Measurements from ENCODE around the gene ADGRE1. TPM values are rescaled to one million over a fixed set of nuclear protein-coding genes. Genes with fewer than 3 reads are reported as not detected.

Gene ADGRE1
- polyA plus RNA-seq, 1 experiment = not detected

DNA sequence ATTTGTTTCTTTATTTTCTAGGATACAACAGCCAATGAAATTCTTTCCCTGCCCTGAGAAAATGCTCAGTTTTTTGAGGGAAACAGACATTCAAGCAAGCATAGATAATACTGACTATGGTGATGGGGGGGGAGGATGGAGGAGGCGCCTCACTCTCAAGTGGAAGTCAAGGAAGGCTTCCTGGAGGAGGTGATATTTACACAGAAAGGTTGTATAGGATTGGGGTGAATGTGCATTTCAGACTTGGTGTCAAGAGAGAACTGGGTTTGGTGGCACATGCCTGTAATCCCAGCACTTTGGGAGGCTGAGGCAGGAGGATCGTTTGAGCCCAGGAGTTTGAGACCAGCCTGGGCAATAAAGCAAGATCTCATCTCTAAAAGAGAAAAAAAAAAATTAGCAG is 12.2 kb upstream of the ADGRE1 start:
- ChIA-PET POLR2A (no interaction called here), CTCF (no interaction called here)
- TF ChIP-seq, protein P1, sequence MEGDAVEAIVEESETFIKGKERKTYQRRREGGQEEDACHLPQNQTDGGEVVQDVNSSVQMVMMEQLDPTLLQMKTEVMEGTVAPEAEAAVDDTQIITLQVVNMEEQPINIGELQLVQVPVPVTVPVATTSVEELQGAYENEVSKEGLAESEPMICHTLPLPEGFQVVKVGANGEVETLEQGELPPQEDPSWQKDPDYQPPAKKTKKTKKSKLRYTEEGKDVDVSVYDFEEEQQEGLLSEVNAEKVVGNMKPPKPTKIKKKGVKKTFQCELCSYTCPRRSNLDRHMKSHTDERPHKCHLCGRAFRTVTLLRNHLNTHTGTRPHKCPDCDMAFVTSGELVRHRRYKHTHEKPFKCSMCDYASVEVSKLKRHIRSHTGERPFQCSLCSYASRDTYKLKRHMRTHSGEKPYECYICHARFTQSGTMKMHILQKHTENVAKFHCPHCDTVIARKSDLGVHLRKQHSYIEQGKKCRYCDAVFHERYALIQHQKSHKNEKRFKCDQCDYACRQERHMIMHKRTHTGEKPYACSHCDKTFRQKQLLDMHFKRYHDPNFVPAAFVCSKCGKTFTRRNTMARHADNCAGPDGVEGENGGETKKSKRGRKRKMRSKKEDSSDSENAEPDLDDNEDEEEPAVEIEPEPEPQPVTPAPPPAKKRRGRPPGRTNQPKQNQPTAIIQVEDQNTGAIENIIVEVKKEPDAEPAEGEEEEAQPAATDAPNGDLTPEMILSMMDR (IDR thresholded peaks at IDR 0.05; ENCODE audit: insufficient read depth, low read depth, low read length) = no peak
- Histone ChIP-seq H3K4me3 (ENCODE audit: low read depth, low read length) (no peak overlapping the region), H3K36me3 (ENCODE audit: control insufficient read depth, insufficient read depth, low read length) (no peaks in the 10 kb centered on the region), H3K27me3 (ENCODE audit: control insufficient read depth, insufficient read depth, low read length) (no peaks in the 10 kb centered on the region)
- no peak for DNase-seq (ENCODE audit: low read depth)

DNA sequence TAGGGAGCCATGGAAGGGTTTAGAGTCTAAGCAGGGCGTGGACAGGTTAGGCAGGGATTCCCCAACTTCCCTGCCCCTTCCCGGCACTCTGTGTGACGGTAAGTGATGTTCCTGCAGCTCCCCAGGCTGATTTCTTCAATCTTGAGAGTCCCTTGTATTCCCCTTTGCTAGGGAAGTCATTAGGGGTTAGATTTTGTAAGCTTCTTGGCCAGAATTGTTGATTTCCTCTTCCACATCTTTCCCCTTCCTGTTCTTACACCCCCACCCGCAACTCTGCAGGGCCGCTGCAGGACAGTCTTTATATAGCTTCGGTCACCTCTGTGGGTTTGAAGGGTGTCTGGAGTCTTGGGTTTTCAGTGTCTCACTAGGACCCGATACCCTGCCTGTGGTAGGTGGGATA is 10.6 kb upstream of the ADGRE1 start:
- ChIA-PET POLR2A (no interaction called here), CTCF (interaction anchor here (1.2 kb wide), 1 partner anchor 10 kb away, joined by 3 read pairs; no protein-coding TSS in a partner anchor)
- Histone ChIP-seq H3K36me3 (ENCODE audit: control insufficient read depth, insufficient read depth, low read length) (no peaks in the 10 kb centered on the region), H3K27me3 (ENCODE audit: control insufficient read depth, insufficient read depth, low read length) (no peaks in the 10 kb centered on the region), H3K4me3 (ENCODE audit: low read depth, low read length) (no peak overlapping the region)
- TF ChIP-seq, protein P1 (IDR thresholded peaks at IDR 0.05; ENCODE audit: insufficient read depth, low read depth, low read length) = no peak
- no peak for DNase-seq (ENCODE audit: low read depth)

DNA sequence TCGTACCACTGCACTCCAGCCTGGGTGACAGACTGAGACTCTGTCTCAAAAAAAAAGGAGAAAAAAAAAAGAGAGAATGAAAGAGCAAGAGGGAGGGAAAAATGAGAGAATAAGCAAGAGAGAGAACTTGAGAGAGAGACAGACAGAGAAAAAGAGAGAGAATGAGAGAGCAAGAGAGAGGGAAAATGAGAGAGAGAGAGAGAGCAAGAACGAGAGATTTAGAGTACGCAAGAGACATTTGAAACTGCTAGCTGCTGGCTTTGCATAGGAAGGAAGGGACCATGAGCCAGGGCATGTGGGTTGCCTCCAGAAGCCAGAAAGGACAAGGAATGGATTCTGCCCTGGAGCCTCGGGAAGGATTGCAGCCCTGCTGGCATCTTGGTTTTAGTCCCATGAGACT is 9.6 kb upstream of the ADGRE1 start:
- no peak overlapping the region for H3K4me3 ChIP-seq (ENCODE audit: low read depth, low read length)
- ChIA-PET CTCF (no interaction called here), POLR2A (no interaction called here)
- TF ChIP-seq, protein P1 (IDR thresholded peaks at IDR 0.05; ENCODE audit: insufficient read depth, low read depth, low read length) = no peak
- H3K36me3 ChIP-seq (ENCODE audit: control insufficient read depth, insufficient read depth, low read length) = no peaks in the 10 kb centered on the region
- H3K27me3 ChIP-seq (ENCODE audit: control insufficient read depth, insufficient read depth, low read length) = no peaks in the 10 kb centered on the region
- DNase-seq (ENCODE audit: low read depth) = no peak

DNA sequence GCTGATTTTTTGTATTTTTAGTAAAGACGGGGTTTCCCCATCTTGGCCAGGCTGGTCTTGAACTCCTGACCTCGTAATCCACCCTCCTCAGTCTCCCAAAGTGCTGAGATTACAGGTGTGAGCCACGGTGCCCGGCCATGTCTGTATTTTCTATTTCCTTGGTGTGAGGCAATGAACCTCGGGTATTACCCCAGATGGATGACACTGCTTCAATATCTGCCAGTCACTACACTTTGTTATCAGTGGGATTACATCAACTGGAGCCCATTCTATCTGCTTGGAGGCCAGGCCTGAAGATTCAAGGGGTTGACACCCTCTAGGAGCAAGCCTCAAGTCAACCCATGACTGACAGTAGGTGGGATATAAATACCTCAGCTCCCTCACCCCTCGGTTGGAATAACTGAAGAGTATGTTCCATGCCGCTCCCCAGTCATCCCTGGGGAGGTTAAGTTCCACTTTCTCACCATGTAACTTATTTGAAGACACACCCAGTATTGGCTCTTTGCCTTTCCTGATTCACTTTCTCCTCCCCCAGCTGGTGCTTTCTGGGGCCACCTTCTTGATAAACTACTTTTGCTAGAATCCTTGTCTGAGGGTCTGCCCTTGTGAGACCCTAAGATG is 992 bp upstream of the ADGRE1 start:
- Histone ChIP-seq H3K27me3 (ENCODE audit: control insufficient read depth, insufficient read depth, low read length) (no peaks in the 10 kb centered on the region), H3K4me3 (ENCODE audit: low read depth, low read length) (no peak overlapping the region), H3K36me3 (ENCODE audit: control insufficient read depth, insufficient read depth, low read length) (no peaks in the 10 kb centered on the region)
- POLR2A ChIA-PET = no interaction called here
- TF ChIP-seq, protein P1 (IDR thresholded peaks at IDR 0.05; ENCODE audit: insufficient read depth, low read depth, low read length) = no peak
- no peak for DNase-seq (ENCODE audit: low read depth)
- CTCF ChIA-PET = no interaction called here

DNA sequence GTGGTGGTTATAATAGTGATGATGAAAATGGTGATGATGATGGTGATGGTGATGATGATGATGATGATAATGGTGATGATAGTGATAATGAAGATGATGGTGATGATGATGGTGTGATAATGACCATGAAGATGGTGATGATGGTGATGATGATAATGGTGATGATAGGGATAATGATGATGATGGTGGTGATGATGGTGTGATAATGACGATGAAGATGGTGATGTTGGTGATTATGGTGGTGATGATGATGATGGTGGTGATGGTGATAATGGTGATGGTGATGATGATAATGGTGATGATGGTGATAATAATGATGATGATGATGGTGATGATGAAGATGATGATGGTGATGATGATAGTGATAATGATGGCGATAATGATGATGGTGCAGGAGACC is 1.6 kb downstream of the ADGRE1 start:
- POLR2A ChIA-PET = no interaction called here
- CTCF ChIA-PET = interaction anchor here (0.6 kb wide), 1 partner anchor 261 kb away, joined by 3 read pairs; no protein-coding TSS in a partner anchor
- TF ChIP-seq, protein P1 (IDR thresholded peaks at IDR 0.05; ENCODE audit: insufficient read depth, low read depth, low read length) = no peak

More for the DNA sequence above, 1.6 kb downstream of the ADGRE1 start:
- Histone ChIP-seq H3K4me3 (ENCODE audit: low read depth, low read length) (no peak overlapping the region), H3K36me3 (ENCODE audit: control insufficient read depth, insufficient read depth, low read length) (no peaks in the 10 kb centered on the region), H3K27me3 (ENCODE audit: control insufficient read depth, insufficient read depth, low read length) (no peaks in the 10 kb centered on the region)
- DNase-seq (ENCODE audit: low read depth) = no peak
